OCI-LY1 (cell line): ENCODE results near the gene ST13.

Source experiments
- H2AFZ ChIP-seq: fragments of 200-600 bp; sonication (generic), shearing (Covaris generic); 2 replicates; pipeline ENCODE4 v1.6.0; 2014; ENCODE audit warnings: antibody characterized with exemption, mild to moderate bottlenecking, low read length
- H3F3A ChIP-seq: fragments of 200-600 bp; sonication (generic), shearing (Covaris generic); 2 replicates; pipeline ENCODE4 v1.6.0; 2014; ENCODE audit warnings: mild to moderate bottlenecking, antibody characterized with exemption, low read length, moderate library complexity; ENCODE audit not compliant: insufficient read depth
- H3K27ac ChIP-seq: fragments of 200-600 bp; sonication (generic); 2 replicates; pipeline ENCODE4 v1.5.1; 2014; ENCODE audit warnings: low read length, mixed run types, mild to moderate bottlenecking, low read depth; ENCODE audit not compliant: poor library complexity, severe bottlenecking
- H3K27me3 ChIP-seq: fragments of 200-600 bp; sonication (generic); 2 replicates; pipeline ENCODE4 v1.6.0; 2014; ENCODE audit warnings: antibody characterized with exemption, mild to moderate bottlenecking, low read length, moderate library complexity; ENCODE audit not compliant: insufficient read depth
- H3K36me3 ChIP-seq: fragments of 200-600 bp; sonication (generic); 2 replicates; pipeline ENCODE4 v1.6.1; 2014; ENCODE audit warnings: mild to moderate bottlenecking, antibody characterized with exemption, low read length, moderate library complexity, mixed read lengths; ENCODE audit not compliant: insufficient read depth
- H3K4me1 ChIP-seq: fragments of 200-600 bp; sonication (generic); 2 replicates; pipeline ENCODE4 v1.5.1; 2014; ENCODE audit warnings: mild to moderate bottlenecking, low read length, moderate library complexity; ENCODE audit not compliant: insufficient read depth, severe bottlenecking
- H3K4me2 ChIP-seq: fragments of 200-600 bp; sonication (generic), shearing (Covaris generic); 2 replicates; pipeline ENCODE4 v1.6.1; 2014; ENCODE audit warnings: low read length
- H3K4me3 ChIP-seq: fragments of 200-600 bp; sonication (generic); 2 replicates; pipeline ENCODE4 v1.5.1; 2014; ENCODE audit warnings: low read length, low read depth, mild to moderate bottlenecking, mixed read lengths; ENCODE audit not compliant: poor library complexity, severe bottlenecking
- H3K79me2 ChIP-seq: fragments of 200-600 bp; shearing (Covaris generic); 2 replicates; pipeline ENCODE4 v1.6.1; 2016; ENCODE audit warnings: mixed run types, low read length, mixed read lengths; ENCODE audit not compliant: insufficient read depth
- H3K9ac ChIP-seq: fragments of 200-600 bp; sonication (generic), shearing (Covaris generic); 2 replicates; pipeline ENCODE4 v1.6.1; 2014; ENCODE audit warnings: mild to moderate bottlenecking, low read length, mixed read lengths
- H3K9me2 ChIP-seq: fragments of 200-600 bp; sonication (generic), shearing (Covaris generic); 2 replicates; pipeline ENCODE4 v1.6.1; 2014; ENCODE audit warnings: low read depth, mild to moderate bottlenecking, low read length, mixed read lengths
- H3K9me3 ChIP-seq: fragments of 200-600 bp; shearing (Covaris generic); 2 replicates; pipeline ENCODE4 v1.6.1; 2014; ENCODE audit warnings: low read length, mixed read lengths
- H4K20me1 ChIP-seq: fragments of 200-600 bp; sonication (generic), shearing (Covaris generic); 2 replicates; pipeline ENCODE4 v1.6.0; 2016; ENCODE audit warnings: mild to moderate bottlenecking, low read length; ENCODE audit not compliant: insufficient read depth
- CTCF ChIP-seq: fragments of 200-600 bp; sonication (generic), shearing (Covaris generic); IDR thresholded peaks from 2 replicates; pipeline ENCODE4 v1.5.1; 2017; ENCODE audit warnings: mild to moderate bottlenecking, antibody characterized with exemption, low read length, moderate library complexity, mixed read lengths
- EZH2 ChIP-seq: fragments of 200-600 bp; sonication (generic), shearing (Covaris generic); IDR thresholded peaks from 2 replicates; pipeline ENCODE4 v1.8.0; 2017; ENCODE audit warnings: borderline replicate concordance, mixed run types, mild to moderate bottlenecking, antibody characterized with exemption, low read length, moderate library complexity, mixed read lengths

Gene ST13

DNA sequence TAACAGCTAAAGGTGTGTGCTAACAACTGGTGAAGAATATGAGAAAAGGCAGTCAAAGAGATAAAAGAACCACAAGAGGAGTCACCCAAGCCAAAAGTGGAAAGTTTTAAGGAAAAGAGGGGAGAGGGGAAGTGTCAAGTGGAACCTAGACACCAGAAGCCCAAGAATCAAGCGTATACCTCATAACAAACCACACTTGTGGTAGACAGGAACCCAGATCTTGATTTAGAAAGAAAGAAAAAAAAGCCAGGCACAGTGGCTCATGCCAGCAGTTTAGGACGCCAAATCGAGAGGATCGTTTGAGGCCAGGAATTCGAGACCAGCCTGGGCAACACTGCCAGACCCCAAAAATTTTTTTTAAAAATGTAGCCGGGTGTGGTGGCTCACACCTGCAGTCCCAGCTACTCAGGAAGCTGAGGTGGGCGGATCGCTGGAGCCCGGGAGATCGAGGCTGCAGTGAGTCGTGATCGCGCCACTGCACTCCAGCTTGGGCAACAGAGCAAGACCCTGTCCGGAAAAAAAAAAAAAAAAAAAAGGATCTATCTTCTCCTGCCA lies 38.2 kb downstream of the ST13 start:
- H3K4me2 ChIP-seq = peak overlapping the region; percentile 97
- peak overlapping the region; percentile 98 for H3K4me3 ChIP-seq
- H3K27me3 ChIP-seq = no peaks in the 10 kb centered on the region
- TF ChIP-seq CTCF = no peak
- TF ChIP-seq EZH2 = no peak
- no peak overlapping the region for H2AFZ ChIP-seq
- no peaks in the 10 kb centered on the region; the same call in 1 of the 2 replicates for H3K9me3 ChIP-seq
- peak overlapping the region; percentile 83 for H3K27ac ChIP-seq
- H3K79me2 ChIP-seq = peaks cover 51% of the 10 kb centered on the region
- peak overlapping the region; percentile 93 for H3K9ac ChIP-seq
- peaks cover 37% of the 10 kb centered on the region for H3K4me1 ChIP-seq
- H3F3A ChIP-seq = peaks cover 5% of the 10 kb centered on the region
- no peaks in the 10 kb centered on the region for H3K9me2 ChIP-seq
- no peaks in the 10 kb centered on the region for H4K20me1 ChIP-seq
- peaks cover 37% of the 10 kb centered on the region for H3K36me3 ChIP-seq

DNA sequence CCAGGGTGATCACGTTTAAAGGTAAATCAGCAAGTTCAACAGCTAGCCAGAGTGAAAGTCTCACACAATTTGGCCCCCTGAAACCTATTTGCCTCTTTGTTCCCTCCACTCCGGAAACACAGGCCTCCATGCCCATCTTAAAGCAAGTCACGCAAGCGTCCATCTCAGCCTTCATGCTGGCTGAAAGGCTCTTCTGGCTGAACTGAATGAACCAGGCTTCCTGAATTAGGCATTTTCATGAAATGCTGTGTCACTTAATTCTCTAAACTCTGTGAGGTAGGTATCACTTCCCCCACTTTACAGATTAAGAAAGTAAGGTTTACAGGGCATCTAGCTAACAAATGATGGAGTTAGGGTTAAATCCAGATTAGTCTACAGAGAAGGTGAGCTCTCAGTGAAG lies 38.7 kb downstream of the ST13 start:
- TF ChIP-seq EZH2 (no peak), CTCF (no peak)
- Histone ChIP-seq H3F3A (no peaks in the 10 kb centered on the region), H3K9ac (peak overlapping the region; percentile 93), H3K79me2 (peaks cover 56% of the 10 kb centered on the region), H4K20me1 (no peaks in the 10 kb centered on the region), H3K36me3 (peaks cover 37% of the 10 kb centered on the region), H3K27me3 (no peaks in the 10 kb centered on the region), H3K27ac (peak overlapping the region; percentile 83), H3K4me3 (peak overlapping the region; percentile 98), H3K4me1 (peaks cover 37% of the 10 kb centered on the region), H3K9me2 (no peaks in the 10 kb centered on the region), H3K9me3 (no peaks in the 10 kb centered on the region; the same call in 1 of the 2 replicates), H2AFZ (no peak overlapping the region), H3K4me2 (peak overlapping the region; percentile 97)

DNA sequence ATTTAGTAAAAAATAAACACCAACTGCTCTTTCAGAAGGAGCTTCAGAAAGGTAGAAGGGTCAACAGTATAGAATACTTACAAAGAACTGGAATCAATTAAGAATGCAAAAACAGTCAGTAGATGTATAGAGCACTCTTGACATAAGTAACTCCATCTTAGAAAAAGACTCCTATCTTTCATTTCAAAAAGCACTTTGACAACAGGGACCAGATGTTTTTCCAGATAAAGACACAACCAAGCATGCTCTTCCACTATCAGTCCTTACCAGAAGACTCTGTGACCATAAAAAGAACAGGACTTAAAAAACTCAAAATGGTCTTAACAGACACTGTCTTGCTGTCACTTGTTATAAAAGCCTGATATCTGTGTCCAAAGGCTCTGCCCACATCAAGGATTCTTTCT lies 42.5 kb downstream of the ST13 start:
- Histone ChIP-seq H2AFZ (no peak overlapping the region), H3K9me2 (no peaks in the 10 kb centered on the region), H4K20me1 (no peaks in the 10 kb centered on the region), H3K9ac (no peak overlapping the region), H3K79me2 (peaks cover 91% of the 10 kb centered on the region), H3K36me3 (peaks cover 52% of the 10 kb centered on the region), H3K27me3 (no peaks in the 10 kb centered on the region), H3F3A (no peaks in the 10 kb centered on the region), H3K27ac (peak overlapping the region; percentile 43), H3K4me1 (peaks cover 27% of the 10 kb centered on the region), H3K4me3 (no peak overlapping the region), H3K9me3 (no peaks in the 10 kb centered on the region; the same call in 1 of the 2 replicates), H3K4me2 (no peak overlapping the region)
- TF ChIP-seq EZH2 (no peak), CTCF (no peak)
